ENCODE results near the gene MATN1.

DNA sequence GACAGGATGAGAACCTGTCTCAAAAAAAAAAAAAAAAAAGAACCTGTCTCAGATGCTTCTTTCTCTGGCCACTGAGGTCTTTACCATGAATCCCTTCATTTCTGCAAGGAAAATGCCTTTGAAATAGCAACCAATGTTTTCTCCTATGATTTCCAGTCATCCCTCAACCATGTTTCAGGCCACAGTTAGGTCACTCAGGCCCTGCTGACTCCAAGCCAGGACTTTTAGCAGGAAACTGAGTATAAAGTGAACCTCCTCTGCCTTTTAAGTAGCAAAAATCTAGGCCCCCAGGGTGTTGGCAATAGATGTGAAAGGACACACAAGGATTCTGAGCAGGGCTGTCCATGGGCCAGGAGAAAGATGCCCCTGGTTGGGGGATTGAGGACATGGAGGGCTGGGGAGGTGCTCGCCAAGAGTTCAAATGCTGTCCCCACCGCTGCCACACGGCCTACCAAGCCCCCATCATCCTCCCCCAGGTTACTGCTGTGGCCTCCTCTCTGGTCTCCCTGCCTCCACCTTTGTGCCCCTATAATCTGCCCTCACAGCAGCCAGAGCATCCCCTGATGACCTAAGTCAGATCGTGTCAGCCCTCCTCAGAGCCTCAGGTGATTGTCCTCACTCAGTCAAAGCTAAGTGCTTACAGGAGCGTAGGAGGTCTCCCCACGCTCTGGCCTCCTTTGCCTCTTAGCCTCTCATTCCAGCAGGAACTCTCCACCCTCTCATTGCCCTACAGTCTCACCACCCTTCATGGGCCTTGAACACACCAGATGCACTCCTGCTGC, 54.6 kb downstream of the MATN1 start:
- TF ChIP-seq, protein P1, sequence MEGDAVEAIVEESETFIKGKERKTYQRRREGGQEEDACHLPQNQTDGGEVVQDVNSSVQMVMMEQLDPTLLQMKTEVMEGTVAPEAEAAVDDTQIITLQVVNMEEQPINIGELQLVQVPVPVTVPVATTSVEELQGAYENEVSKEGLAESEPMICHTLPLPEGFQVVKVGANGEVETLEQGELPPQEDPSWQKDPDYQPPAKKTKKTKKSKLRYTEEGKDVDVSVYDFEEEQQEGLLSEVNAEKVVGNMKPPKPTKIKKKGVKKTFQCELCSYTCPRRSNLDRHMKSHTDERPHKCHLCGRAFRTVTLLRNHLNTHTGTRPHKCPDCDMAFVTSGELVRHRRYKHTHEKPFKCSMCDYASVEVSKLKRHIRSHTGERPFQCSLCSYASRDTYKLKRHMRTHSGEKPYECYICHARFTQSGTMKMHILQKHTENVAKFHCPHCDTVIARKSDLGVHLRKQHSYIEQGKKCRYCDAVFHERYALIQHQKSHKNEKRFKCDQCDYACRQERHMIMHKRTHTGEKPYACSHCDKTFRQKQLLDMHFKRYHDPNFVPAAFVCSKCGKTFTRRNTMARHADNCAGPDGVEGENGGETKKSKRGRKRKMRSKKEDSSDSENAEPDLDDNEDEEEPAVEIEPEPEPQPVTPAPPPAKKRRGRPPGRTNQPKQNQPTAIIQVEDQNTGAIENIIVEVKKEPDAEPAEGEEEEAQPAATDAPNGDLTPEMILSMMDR (IDR thresholded peaks at IDR 0.05; ENCODE audit: low read length): no peak
- TF ChIP-seq EZH2 (IDR thresholded peaks at IDR 0.05; ENCODE audit: borderline replicate concordance, low read length): no peak
